ENCODE measurements around the gene GLIPR1. TPM values are rescaled to one million over a fixed set of nuclear protein-coding genes. Genes with fewer than 3 reads are reported as not detected.
A peak's percentile ranks its signal among the peaks of the same experiment; 100 is the strongest.

GLIPR1 gene
- polyA plus RNA-seq, 1 of the 3 experiments (the other 2 are of a cell fraction), result 75.6 TPM

- peak within 1 kb of the TSS; percentile 99 for H3K4me3 ChIP-seq (ENCODE audit: low read depth in 2 of 2, low read length in 1 of 2)
- 3% methylated on average over 34 of the region's 47 CpGs for WGBS (ENCODE audit: low lambda C conversion rate)
- peak within 1 kb of the TSS; percentile 93 for H2AFZ ChIP-seq (ENCODE audit: low read depth)
- peak within 1 kb of the TSS; percentile 72 to 85 for H3K27ac ChIP-seq (ENCODE audit: low read depth in 2 of 2, low read length in 1 of 2)
- H3K9me3 ChIP-seq, result no peaks in the 10 kb centered on the region
- peak; percentile 71 for DNase-seq
- peak within 1 kb of the TSS; percentile 91 for H3K4me2 ChIP-seq
- H3K79me2 ChIP-seq (ENCODE audit: insufficient read depth), result peaks cover 51% of the 10 kb centered on the region
- no peaks in the 10 kb centered on the region for H4K20me1 ChIP-seq (ENCODE audit: insufficient read depth)
- no peaks in the 10 kb centered on the region for H3K9me2 ChIP-seq
- peaks cover 37% of the 10 kb centered on the region for H3F3A ChIP-seq (replicated peaks; ENCODE audit: insufficient read depth)
- peaks cover 20 to 21% of the 10 kb centered on the region in 2 experiments for H3K36me3 ChIP-seq (replicated peaks in 1 of 2; ENCODE audit: control insufficient read depth in 1 of 2, insufficient read depth in 2 of 2, low read length in 1 of 2)
- no peaks in the 10 kb centered on the region for H3K27me3 ChIP-seq (ENCODE audit: insufficient read depth)
- peaks cover 3 to 7% of the 10 kb centered on the region in 2 experiments; a peak in 2 of 4 replicates for H3K4me1 ChIP-seq (ENCODE audit: control insufficient read depth in 1 of 2, insufficient read depth in 2 of 2, low read depth in 1 of 2, low read length in 1 of 2)
- peak within 1 kb of the TSS; percentile 91 for H3K9ac ChIP-seq
- ChIA-PET CTCF (interaction anchor here (0.7 to 1.2 kb wide), 7 partner anchors 16 to 1500 kb away, joined by 3 to 4 read pairs (median 3); partner anchors contain the start of gene GLIPR1L2), POLR2A (interaction anchor here (0.8 to 2.0 kb wide), 5 partner anchors 14 to 837 kb away, joined by 3 to 10 read pairs (median 3); partner anchors contain the start of genes BBS10, GLIPR1L2 and PHLDA1)
- TF ChIP-seq FOSL2 (IDR thresholded peaks at IDR 0.05; ENCODE audit: borderline replicate concordance, low read depth) (0 out of 2 replicates have a peak, but pooled peaks have one; percentile 20), MXI1 (IDR thresholded peaks at IDR 0.05; ENCODE audit: low read depth, low read length) (peak; percentile 83; the same call in 1 of the 2 replicates), USF1 (IDR thresholded peaks at IDR 0.05; ENCODE audit: borderline replicate concordance, low read depth) (peak; percentile 42; the same call in 1 of the 2 replicates), RFX5 (IDR thresholded peaks at IDR 0.05; ENCODE audit: low read length) (0 out of 2 replicates have a peak, but pooled peaks have one; percentile 7), SIN3A (IDR thresholded peaks at IDR 0.05; ENCODE audit: borderline replicate concordance, low read depth, low read length) (no peak; the same call in 1 of the 2 replicates), NRF1 (IDR thresholded peaks at IDR 0.05; ENCODE audit: low read depth, low read length) (peak; percentile 82), ELF1 (IDR thresholded peaks at IDR 0.05) (peak; percentile 70), MEF2A (IDR thresholded peaks at IDR 0.05; ENCODE audit: borderline replicate concordance, low read depth) (no peak), TCF12 (IDR thresholded peaks at IDR 0.05) (peak; percentile 67; the same call in 1 of the 2 replicates), EP300 (IDR thresholded peaks at IDR 0.05; ENCODE audit: borderline replicate concordance in 1 of 2, low read depth in 1 of 2, low read length in 1 of 2) (peak in 1 of 2 experiments; percentile 3; a peak in 1 of 4 replicates), RXRA (IDR thresholded peaks at IDR 0.05; ENCODE audit: borderline replicate concordance, low read depth) (no peak), NFIC (IDR thresholded peaks at IDR 0.05; ENCODE audit: borderline replicate concordance) (no peak; the same call in 1 of the 2 replicates), FOXM1 (IDR thresholded peaks at IDR 0.05; ENCODE audit: low read depth) (0 out of 2 replicates have a peak, but pooled peaks have one; percentile 43), EZH2phosphoT487 (IDR thresholded peaks at IDR 0.05; ENCODE audit: borderline replicate concordance, low read depth) (no peak), TEAD4 (IDR thresholded peaks at IDR 0.05; ENCODE audit: borderline replicate concordance, insufficient read depth) (0 out of 2 replicates have a peak, but pooled peaks have one; percentile 30), ZBTB33 (IDR thresholded peaks at IDR 0.05; ENCODE audit: borderline replicate concordance, low read depth) (peak; percentile 84; the same call in 1 of the 2 replicates), FOXJ3 (CRISPR knock-in tag; IDR thresholded peaks at IDR 0.05) (no peak), SMC3 (IDR thresholded peaks at IDR 0.05; ENCODE audit: low read depth, low read length) (no peak), RAD21 (IDR thresholded peaks at IDR 0.05; ENCODE audit: low read length) (no peak), RCOR1 (IDR thresholded peaks at IDR 0.05; ENCODE audit: low read length) (peak; percentile 48; the same call in 1 of the 2 replicates), GATA2 (CRISPR knock-in tag; IDR thresholded peaks at IDR 0.05) (no peak), YY1 (IDR thresholded peaks at IDR 0.05; ENCODE audit: low read depth) (peak; percentile 97)
- TF ChIP-seq, protein P1, sequence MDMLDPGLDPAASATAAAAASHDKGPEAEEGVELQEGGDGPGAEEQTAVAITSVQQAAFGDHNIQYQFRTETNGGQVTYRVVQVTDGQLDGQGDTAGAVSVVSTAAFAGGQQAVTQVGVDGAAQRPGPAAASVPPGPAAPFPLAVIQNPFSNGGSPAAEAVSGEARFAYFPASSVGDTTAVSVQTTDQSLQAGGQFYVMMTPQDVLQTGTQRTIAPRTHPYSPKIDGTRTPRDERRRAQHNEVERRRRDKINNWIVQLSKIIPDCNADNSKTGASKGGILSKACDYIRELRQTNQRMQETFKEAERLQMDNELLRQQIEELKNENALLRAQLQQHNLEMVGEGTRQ (IDR thresholded peaks at IDR 0.05; ENCODE audit: borderline replicate concordance, low read depth, low read length), result no peak
- TF ChIP-seq, protein P2, sequence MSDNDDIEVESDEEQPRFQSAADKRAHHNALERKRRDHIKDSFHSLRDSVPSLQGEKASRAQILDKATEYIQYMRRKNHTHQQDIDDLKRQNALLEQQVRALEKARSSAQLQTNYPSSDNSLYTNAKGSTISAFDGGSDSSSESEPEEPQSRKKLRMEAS (IDR thresholded peaks at IDR 0.05; ENCODE audit: low read depth), result peak; percentile 93
Observed at GRCh38 chr12:75511116-75512048, 30.8 kb downstream of the GLIPR1 start, which contains the start of gene KRR1. TSS of gene KRR1 (minus strand) at chr12:75511609. CDS start at chr12:75511597, 12 bp downstream.

All from SK-N-SH (cell line).